MG63 (cell line): ENCODE measurements around the gene RNF212B. TPM values are rescaled to one million over a fixed set of nuclear protein-coding genes. Genes with fewer than 3 reads are reported as not detected.

Source experiments
- total RNA-seq: library from RNA; depleted of rRNA; stranded (reverse); fragments of >200 nt; shearing (Covaris generic); gene quantifications from 2 replicates; pipeline ENCODE4 v1.2.3, GENCODE V29; 2014; ENCODE audit warnings: low replicate concordance; rRNA removed

The RNF212B gene
- total RNA-seq, 1 experiment from 2014 or later, result not detected

Other genes with a start within 250 kb of the RNF212B start
- 3.7 and 12.3 TPM in 2 replicates for gene C14orf93, start 227.8 kb upstream of the RNF212B start, total RNA-seq
- 170 and 273 TPM in 2 replicates for gene PSMB5, start 203.0 kb upstream of the RNF212B start, total RNA-seq
- not detected in 2 replicates for gene PSMB11, start 195.7 kb upstream of the RNF212B start, total RNA-seq
- 1.4 and 1.9 TPM in 2 replicates for gene CDH24, start 180.4 kb upstream of the RNF212B start, total RNA-seq
- gene ACIN1, start 142.8 kb upstream of the RNF212B start, total RNA-seq, result 39.7 and 52.2 TPM in 2 replicates
- gene C14orf119, start 142.4 kb upstream of the RNF212B start, total RNA-seq, result 9.6 and 22.8 TPM in 2 replicates
- not detected in 2 replicates for gene CIROP, start 132.9 kb upstream of the RNF212B start, total RNA-seq
- not detected in 2 replicates for gene CEBPE, start 118.7 kb upstream of the RNF212B start, total RNA-seq
- 0.13 and 8.4 TPM in 2 replicates for gene SLC7A8, start 54.3 kb upstream of the RNF212B start, total RNA-seq
- 0.76 and 1.4 TPM in 2 replicates for gene HOMEZ, start 48.2 kb downstream of the RNF212B start, total RNA-seq
- gene PPP1R3E, start 64.9 kb downstream of the RNF212B start, total RNA-seq, result 0.30 TPM in 1 of 2 replicates, not detected in the other
- gene BCL2L2, start 68.9 kb downstream of the RNF212B start, total RNA-seq, result 7.1 and 10.7 TPM in 2 replicates
- 48.3 and 89.9 TPM in 2 replicates for gene PABPN1, start 83.5 kb downstream of the RNF212B start, total RNA-seq
- gene SLC22A17, start 115.0 kb downstream of the RNF212B start, total RNA-seq, result 6.1 TPM in 1 of 2 replicates, not detected in the other
- gene EFS, start 127.2 kb downstream of the RNF212B start, total RNA-seq, result 7.5 and 9.0 TPM in 2 replicates
- gene IL25, start 134.9 kb downstream of the RNF212B start, total RNA-seq, result not detected in 2 replicates
- not detected in 2 replicates for gene CMTM5, start 139.1 kb downstream of the RNF212B start, total RNA-seq
- gene MYH6, start 170.3 kb downstream of the RNF212B start, total RNA-seq, result not detected in 2 replicates
- gene MYH7, start 197.7 kb downstream of the RNF212B start, total RNA-seq, result not detected in 2 replicates
- gene NGDN, start 231.8 kb downstream of the RNF212B start, total RNA-seq, result 26.9 and 59.9 TPM in 2 replicates